ENCODE results near the gene IL36RN.

IL36RN gene

DNA sequence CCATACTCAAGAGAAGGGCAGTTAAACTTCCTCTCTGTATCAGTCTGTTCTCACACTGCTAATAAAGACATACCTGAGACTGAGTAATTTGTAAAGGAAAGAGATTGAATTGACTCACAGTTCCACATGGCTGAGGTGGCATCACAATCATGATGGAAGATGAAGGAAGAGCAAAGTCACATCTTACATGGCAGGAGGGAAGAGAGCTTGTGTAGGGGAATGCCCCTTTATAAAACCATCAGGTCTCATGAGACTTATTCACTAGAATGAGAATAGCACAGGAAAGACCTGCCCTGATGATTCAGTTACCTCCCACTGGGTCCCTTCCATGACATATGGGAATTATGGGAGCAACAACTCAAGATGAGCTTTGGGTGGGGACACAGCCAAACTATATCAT is 4.9 kb upstream of the IL36RN start:
- POLR2A ChIA-PET, result no interaction called here
- CTCF ChIA-PET, result no interaction called here
- TF ChIP-seq, protein P1, sequence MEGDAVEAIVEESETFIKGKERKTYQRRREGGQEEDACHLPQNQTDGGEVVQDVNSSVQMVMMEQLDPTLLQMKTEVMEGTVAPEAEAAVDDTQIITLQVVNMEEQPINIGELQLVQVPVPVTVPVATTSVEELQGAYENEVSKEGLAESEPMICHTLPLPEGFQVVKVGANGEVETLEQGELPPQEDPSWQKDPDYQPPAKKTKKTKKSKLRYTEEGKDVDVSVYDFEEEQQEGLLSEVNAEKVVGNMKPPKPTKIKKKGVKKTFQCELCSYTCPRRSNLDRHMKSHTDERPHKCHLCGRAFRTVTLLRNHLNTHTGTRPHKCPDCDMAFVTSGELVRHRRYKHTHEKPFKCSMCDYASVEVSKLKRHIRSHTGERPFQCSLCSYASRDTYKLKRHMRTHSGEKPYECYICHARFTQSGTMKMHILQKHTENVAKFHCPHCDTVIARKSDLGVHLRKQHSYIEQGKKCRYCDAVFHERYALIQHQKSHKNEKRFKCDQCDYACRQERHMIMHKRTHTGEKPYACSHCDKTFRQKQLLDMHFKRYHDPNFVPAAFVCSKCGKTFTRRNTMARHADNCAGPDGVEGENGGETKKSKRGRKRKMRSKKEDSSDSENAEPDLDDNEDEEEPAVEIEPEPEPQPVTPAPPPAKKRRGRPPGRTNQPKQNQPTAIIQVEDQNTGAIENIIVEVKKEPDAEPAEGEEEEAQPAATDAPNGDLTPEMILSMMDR (IDR thresholded peaks at IDR 0.05; ENCODE audit: control extremely low read depth, extremely low read depth, low read depth, missing control alignments), result no peak
- DNase-seq (ENCODE audit: extremely low spot score), result no peak

DNA sequence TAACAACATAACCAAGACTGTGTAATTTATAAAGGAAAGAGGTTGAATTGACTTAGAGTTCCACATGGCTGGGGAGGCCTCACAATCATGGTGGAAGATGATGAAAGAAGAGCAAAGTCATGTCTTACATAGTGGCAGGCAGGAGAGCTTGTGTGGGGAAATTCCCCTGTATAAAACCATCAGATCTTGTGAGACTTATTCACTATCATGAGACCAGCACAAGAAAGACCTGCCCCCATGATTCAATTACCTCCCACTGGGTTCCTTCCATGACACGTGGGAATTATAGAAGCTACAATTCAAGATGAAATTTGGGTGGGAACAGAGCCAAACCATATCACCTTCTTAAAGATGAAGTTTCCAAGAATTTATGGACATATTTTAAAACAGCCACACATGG is 2.5 kb upstream of the IL36RN start:
- no peak for DNase-seq (ENCODE audit: extremely low spot score)
- TF ChIP-seq, protein P1 (IDR thresholded peaks at IDR 0.05; ENCODE audit: control extremely low read depth, extremely low read depth, low read depth, missing control alignments), result no peak
- ChIA-PET CTCF (interaction anchor here (1.2 to 1.3 kb wide), 2 partner anchors 24 to 330 kb away, joined by 3 read pairs; no protein-coding TSS in a partner anchor), POLR2A (no interaction called here)

DNA sequence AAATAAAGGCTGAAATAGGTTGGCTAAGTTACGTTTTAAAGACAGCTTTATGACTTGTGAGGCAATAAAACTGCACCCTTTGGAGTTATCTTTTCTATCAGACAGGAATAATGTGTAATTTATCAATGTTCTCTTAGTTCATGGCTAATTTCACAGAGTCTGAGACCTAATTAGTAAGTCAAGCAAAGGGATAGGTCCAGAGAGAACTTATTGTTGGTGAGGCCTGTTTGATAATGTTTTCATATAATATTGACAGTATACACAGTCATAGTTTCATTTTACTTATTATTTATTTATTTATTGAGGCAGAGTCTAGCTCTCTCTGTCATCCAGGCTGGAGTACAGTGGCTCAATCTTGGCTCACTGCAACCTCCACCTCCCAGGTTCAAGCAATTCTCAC is 1.9 kb upstream of the IL36RN start:
- ChIA-PET POLR2A (no interaction called here), CTCF (interaction anchor here (1.2 to 1.3 kb wide), 2 partner anchors 23 to 331 kb away, joined by 3 read pairs; no protein-coding TSS in a partner anchor)
- TF ChIP-seq, protein P1 (IDR thresholded peaks at IDR 0.05; ENCODE audit: control extremely low read depth, extremely low read depth, low read depth, missing control alignments), result no peak
- DNase-seq (ENCODE audit: extremely low spot score), result no peak

DNA sequence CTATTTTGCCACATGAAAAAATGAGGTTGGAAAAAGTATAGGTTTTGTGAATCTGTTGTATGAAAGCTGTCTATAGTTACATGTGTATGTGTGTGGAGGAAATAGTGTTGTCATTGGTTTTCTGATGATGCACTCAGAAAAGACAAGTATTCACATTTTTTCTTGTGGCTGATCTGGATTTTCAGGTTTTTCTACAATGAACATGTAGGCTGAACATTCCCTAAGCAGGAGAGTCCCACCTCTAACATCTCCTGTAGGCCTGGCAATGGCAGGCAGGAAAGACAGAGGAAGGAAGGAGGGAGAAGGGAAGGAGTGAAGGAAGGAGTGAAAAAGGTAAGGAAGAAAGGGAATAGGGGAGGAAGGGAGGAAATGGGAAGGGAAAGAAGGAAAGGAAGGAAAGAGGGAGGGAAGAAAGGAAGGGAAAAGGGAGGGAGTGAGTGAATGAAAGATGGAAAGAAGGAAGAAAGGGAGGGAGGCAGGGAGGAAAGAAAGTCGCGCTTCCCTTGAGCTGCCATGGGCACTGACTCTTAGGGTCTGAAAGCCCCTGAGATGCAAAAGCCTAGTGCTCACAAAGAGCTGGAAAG is 495 bp upstream of the IL36RN start:
- DNase-seq (ENCODE audit: extremely low spot score), result no peak
- TF ChIP-seq, protein P1 (IDR thresholded peaks at IDR 0.05; ENCODE audit: control extremely low read depth, extremely low read depth, low read depth, missing control alignments), result no peak
- POLR2A ChIA-PET, result no interaction called here
- CTCF ChIA-PET, result interaction anchor here (0.9 to 1.7 kb wide), 4 partner anchors 17 to 80 kb away, joined by 3 to 8 read pairs (median 3); no protein-coding TSS in a partner anchor

DNA sequence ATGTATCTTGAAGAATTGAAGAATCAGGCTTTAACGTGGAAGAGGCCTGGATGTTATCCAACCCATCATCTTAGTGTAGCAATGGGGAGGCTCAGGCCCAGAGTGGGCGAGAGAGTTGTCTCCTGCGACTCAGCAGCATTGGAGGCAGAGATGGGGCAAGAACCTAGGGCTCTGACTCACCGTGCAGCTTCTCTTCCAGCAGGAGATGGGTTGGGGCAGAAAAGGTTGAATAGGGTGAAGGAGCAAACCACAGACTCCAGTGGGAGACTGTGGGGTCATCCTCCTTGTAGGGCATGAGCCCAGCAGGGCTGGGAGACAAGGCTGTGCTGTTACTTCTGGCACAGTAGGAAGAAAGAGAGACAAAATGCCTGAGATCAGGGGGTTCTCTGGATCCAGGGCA is 1.4 kb downstream of the IL36RN start:
- CTCF ChIA-PET, result interaction anchor here (1.5 to 1.7 kb wide), 2 partner anchors 18 to 20 kb away, joined by 7 to 8 read pairs; no protein-coding TSS in a partner anchor
- DNase-seq (ENCODE audit: extremely low spot score), result no peak
- TF ChIP-seq, protein P1 (IDR thresholded peaks at IDR 0.05; ENCODE audit: control extremely low read depth, extremely low read depth, low read depth, missing control alignments), result no peak
- POLR2A ChIA-PET, result no interaction called here

DNA sequence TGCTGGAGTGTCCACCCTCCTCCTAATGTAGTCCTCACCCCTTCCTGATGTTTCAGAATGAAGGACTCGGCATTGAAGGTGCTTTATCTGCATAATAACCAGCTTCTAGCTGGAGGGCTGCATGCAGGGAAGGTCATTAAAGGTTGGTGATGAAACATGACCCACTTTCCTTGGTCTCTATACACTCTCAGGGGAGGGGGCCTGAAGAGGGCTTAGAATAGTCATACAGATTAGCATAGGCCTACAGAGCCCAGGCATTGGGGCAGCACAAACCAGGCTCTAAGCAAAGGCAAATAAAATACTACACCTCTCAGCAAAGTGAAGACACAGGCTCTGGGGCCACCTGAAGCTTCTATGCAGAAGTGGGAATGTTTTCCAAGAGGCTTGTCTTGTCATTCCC is 1.8 kb downstream of the IL36RN start:
- CTCF ChIA-PET, result interaction anchor here (1.5 to 1.6 kb wide), 2 partner anchors 8 to 18 kb away, joined by 3 to 7 read pairs; partner anchors contain the start of gene IL36B
- no peak for DNase-seq (ENCODE audit: extremely low spot score)
- TF ChIP-seq, protein P1 (IDR thresholded peaks at IDR 0.05; ENCODE audit: control extremely low read depth, extremely low read depth, low read depth, missing control alignments), result no peak
- POLR2A ChIA-PET, result no interaction called here
